HG03575 (cell line): ENCODE data around the gene NINJ1.

Experiments used
- ATAC-seq: cut with Tn5 transposase; IDR thresholded peaks from one replicate; pipeline ENCODE4 v1.9.1; 2021; ENCODE audit not compliant: unreplicated experiment, insufficient number of reproducible peaks, low FRiP score; ENCODE audit errors: extremely low read depth

NINJ1 gene

DNA sequence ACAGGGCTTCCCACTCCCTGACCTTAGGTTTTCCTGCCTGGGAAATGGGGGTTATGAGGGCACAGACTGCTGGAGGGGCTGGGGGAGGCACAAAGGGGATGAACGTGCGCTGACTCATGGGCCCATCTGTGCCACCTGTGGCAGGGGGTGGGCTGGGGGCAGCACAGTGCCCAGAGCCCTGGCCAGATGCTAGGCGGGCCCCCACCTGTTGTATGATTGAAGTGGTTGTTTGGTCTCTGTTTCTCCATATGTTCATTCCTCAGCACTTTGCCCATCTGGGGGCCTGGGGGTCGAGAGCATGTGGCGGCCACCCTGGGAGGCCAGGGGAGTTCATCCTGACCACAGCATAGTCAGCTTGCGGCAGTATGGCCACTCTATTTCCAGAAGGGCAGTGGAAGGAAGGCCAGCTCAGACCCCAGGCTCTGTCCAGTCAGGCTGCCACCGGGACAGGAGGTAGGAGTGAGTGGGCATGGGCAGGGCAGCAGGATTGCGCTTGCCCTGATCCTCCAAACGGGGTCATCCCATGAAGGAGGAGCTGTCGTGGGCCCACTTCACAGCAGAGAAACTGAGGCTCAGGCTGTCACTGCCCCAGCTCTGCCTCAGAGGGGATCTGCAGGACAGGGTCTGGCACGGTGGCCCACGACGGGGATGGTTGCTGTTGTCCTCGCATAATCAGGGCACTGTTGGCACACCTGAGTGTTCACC lies 841 bp upstream of the NINJ1 start:
- no peak for ATAC-seq

DNA sequence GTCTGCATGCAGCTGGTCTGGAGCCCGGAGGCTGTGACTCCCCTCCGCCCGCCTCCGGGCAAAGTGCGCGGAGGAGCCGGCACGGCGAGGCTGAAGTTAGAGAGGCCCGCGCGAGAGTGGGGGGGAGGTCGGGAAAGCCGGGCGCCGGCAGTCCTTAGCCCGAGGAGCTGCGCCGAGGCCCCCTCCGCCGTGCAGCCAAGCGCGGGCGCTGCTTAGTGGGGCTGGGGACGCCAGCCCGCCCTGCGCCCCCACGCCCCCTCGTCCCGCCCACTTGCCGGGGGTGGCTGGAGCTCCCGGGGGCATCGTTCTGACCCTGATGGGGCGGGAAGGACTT lies 403 bp downstream of the NINJ1 start:
- ATAC-seq: no peak

DNA sequence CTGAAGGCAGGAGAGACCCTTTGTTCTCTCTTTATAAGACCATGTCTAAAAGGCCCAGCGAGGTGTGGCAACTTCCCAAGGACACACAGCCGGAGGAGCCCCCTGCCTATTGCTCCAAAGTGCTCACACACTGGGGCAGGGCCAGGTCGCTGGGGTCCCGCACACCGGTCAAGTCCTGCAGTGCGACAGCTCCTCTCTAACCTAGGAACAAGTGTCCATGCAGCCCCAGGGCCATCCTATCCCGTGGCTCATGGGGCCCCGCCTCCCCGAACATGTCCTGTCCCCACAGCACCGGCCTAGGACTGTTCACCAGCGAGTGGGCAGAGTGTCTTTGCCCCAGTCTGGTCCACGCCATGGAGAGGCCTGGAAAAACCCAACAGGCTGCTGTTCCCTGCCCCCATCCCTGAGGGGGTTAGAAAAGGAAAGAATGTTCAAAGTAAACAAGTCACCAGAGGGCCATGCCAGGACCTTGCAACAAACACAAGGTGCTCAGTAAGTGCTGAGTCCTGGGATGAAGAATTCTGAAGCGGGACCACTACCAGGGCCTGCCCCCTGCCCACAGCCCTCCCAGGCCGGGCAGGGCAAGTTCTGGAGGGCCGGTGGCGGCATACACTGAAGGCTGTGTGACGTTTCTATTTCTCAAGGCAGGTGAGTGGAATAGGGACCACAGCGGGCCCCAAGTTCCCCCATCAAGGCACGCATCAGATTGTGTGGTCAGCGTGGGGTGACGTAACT lies 938 bp downstream of the NINJ1 start:
- ATAC-seq: no peak

DNA sequence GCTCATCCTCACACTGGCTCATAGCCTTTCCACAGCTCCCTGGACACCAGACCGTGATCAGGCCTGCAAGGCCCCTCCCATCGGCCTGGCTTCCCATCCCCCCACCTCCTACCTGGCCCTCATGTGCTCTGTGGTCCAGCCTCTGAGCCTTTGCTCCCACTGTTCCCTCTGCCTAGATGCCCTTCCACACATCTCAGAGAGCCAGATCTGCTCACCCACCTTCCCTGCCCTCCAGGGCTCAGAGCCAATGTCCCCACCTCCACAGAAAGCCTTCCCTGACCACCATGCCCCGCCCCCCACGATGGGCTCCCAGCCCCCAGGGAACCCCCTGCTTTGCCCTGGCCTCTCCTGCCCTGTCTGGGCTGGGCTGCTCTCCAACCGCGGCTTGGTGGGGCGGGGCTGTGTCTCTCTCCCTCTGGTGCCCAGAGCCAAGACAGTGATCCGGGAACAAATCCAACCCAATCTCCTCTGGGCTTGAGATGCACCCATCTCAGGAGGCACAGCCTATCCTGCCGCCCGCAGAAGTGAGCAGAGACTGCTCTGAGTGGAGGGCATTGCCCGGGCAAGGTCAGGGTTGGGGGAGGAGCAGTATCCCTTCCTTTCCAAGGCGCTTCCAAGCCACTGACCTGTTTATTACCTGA lies 1.6 kb downstream of the NINJ1 start:
- no peak for ATAC-seq

DNA sequence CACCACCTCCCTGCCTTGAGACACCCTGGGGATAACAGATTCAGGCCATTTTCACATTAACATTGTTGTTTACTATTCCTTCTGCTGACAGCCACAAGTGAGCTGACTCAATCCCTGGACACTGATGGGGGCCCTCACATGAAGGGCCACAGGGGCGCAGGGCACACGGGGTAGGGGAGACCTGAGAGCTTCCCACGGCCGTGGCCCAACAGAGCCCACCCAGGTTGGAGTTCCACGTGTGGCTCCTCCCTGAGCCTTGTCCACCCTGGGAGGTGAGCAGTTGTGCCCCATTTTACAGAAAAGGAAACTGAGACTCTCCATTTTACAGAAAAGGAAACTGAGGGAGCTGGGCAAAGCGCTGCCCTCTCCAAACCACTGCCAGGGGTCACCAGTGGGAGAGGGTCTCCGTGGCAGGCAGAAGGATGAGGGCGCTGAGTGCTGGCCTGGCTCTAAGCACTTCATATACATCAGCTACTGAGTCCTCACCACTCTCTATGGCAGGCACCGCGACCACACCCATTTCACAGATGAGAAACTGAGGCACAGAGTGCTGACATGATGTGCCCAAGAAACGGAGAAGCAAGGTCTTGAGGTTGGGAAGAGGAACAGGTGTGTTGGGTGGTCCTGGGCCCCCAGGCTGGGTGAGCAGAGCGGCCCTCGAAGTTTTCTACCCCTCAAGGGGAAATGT lies 2.3 kb downstream of the NINJ1 start:
- no peak for ATAC-seq

DNA sequence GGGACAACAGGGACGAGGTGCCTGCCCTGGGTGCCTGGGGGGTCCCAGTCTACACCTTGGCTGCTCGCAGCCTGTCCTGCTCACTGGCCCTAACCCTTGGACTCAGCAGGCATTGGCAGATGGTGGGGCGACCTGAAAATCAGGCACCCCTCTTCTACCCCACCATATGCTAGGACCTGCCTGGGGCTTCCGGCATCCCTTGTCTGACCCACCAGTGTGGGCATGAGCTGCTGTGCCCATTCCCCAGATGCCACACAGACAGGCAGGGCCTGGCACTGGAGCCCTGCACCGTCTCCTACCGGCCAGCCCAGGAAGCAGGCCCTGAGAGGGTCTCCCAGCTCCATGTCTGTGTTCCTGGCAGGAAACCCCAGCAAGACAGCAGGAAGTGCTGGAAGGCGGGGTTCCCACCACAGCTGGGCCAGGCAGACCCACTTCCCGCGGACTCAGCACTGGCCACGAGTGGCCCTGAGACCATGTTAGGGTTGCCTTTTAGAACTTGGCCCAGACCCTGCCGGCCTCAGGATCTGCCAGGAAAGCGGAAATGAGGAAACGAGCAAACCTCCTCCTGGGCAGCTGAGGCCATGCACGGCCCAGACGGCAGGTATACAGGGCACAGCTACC lies 3.1 kb downstream of the NINJ1 start:
- ATAC-seq: no peak

DNA sequence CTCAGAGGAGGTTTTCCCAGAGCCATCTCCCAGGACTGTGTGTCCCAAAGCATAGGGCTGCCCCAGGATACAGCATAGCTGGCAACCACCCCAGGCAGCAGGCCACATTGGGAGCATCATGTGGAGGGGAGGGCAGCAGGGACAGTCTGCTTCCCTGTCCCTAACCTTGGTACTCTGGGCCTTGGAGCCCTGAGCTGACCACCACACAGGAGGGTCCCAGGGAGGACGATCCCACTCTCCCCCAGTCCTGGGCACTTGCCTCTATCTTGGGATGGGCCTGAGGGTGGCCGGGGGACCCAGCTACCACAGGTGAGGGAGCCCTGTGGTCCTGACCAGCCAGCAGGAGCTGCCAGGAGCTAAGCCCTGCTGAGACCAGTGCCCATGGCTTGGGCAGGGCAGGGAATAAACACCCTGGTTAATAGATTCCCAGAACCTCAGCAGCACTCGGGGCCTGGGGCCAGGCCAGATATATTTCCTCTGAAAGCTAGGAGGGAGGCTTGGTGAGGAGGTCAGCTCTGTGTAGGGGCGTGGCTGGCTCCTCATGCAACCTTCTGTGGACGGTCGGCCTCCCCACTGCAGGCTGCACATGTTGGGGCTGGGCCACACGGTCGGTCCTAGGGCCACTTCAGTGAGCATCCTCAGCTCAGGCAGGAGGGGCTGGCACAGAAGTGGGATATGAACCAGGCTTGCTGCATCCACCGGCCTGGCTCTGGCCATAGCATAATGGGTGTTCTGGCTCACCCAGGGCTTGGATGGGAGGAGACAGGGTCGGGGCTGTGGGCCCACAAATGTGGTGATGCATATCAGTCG lies 4.2 kb downstream of the NINJ1 start:
- ATAC-seq: no peak

DNA sequence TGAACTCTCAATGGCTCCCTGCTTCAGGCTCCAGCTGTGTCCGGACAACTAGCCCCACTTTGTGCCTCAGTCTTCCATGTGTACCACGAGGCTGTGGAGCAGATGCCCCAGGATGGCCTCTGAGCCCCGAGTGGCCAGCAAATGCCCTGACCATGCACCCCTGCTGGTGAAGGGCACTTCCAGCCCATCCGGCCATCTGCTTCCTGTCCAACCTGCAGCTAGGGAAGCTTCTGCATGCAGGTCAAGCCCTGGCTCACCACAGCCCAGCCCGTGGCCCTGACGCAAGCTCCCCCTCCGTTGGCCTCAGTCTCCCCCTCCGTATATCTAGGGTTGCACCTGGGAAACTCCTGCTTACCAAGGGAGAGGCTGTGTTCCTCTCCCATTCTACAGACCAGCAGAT lies 4.8 kb downstream of the NINJ1 start:
- ATAC-seq: no peak

DNA sequence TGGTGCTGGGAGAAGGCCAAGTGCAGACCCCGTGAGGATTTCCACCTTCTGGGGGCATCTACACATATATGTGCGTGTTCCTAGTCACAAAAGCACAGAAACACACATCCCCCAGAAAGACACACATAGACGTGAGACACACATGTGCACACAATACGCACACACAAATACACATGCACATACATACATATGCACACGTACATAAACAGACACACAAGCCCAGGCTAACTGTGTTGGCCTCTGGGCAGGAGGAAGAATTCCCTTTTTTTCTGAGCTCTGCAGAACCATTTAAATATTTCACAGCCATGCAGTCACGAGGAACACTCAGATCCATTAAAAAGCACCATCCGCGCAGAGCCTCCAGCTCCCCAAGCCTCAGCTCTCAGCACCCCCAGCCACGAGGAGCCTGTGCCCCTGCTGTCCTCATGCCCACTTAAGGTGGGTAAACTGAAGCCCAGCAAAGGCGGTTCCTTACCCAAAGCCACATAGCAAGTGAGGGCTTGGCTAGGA lies 5.3 kb downstream of the NINJ1 start:
- no peak for ATAC-seq

DNA sequence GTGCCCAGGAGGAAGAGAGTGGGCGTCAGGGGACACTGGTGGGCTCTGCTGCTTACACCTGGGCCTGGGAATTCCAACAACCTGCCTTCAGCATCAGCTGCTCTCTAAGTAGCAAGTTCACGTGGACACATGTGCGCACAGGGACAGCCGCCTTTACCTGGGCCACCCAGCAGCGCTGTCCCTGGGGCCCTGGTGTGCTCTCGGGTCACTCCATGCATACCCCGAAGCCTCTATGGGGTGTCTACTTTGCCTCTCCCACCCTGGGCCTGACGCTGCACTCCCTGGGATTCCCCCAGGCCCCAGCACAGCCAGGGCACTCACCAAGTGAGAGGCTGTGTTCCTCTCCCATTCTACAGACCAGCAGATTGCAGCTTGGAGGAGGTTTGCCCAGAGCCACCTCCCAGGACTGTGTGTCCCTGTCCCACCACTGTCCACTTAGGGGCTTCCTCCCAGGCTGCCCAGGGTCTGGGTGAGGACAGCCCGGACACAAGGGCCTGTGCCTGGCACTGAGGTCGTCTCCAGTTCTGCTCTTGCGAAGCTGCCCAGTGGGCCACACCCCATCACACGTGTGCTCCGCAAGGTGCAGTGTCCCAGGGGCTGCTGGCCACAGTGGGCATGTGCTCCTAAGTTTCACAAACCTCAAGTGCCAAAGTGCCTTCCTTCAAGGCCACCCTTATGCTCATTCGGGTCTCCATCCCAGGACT lies 5.9 kb downstream of the NINJ1 start:
- ATAC-seq: no peak

DNA sequence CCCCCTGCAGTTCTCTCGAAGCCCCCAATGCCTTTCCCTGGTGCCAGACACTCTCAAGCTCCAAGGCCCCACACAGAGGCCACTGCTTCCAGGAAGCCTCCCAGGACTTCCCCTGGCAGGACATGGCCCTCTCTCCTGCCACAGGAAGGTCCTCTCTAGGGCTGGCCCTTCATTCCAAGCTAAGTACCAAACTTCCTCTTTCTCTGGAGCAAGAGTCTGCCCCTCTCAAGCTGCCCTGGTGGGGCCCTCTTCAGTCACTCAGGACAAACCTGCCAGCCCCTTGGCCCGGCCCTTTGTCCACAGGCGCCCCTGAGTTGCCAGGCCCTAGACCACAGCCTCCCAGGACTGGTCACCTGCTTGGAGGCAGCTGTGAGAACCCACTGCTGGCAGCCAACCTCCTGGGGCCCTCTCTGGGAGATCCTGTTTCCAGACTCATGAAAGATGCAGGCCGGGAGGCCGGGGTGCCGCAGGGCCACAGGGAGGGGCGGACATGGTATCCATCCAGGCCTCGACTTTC lies 6.6 kb downstream of the NINJ1 start:
- no peak for ATAC-seq

DNA sequence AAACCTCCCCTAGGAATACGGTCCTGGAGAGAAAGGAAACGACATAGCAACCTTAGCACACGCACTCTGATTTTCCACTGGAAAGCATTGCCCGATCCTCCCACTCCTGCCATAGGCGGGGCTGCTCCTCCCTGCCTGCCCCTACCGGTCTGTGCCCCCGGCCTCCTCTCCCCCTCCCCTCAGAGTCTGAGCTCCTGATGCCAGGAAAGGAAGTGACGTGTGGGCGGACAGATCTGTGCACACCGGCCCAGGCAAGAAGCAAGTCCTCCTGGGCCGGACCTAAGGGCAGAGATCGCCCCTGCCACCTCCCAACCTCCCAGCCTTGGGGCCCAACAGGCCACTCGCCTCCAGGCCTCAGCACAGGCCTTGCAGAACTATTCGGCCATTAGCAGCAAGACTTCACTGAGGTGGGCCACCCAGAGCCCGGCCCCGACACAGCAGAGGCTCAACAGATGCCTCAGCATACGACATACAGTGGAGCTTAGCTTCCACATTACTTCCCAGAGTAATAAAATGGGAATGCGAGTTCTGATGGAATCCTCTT lies 7.2 kb downstream of the NINJ1 start:
- ATAC-seq: no peak

DNA sequence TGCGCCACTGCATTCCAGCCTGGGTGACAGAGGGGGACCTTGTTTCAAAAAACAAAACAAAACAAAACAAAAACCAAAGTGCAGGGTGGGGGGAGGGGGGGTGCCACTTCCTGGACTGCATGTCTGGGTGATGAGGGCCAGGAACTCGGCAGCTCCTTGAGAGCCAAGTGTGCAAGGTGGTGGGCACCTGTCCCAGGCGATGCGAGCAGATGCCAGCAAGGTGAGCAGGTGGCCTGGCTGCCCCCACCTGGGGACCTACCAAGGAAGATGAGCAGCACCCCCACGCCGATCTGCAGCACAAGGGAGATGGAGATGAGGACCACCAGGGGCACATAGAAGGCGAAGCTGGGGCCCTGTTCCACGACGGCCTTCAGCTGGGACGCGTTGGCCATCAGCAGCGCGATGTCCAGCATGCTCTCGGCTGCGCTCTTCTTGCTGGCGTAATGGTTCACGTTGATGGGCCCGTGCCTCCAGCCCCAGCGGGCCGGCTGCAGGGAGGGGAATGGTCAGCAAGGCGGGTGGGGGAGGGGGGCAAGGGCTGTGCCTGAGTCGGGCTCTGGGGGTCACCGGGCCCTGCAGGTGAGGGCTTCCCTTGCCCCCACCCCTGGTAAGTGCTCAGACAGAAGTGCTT lies 7.8 kb downstream of the NINJ1 start:
- ATAC-seq: no peak

DNA sequence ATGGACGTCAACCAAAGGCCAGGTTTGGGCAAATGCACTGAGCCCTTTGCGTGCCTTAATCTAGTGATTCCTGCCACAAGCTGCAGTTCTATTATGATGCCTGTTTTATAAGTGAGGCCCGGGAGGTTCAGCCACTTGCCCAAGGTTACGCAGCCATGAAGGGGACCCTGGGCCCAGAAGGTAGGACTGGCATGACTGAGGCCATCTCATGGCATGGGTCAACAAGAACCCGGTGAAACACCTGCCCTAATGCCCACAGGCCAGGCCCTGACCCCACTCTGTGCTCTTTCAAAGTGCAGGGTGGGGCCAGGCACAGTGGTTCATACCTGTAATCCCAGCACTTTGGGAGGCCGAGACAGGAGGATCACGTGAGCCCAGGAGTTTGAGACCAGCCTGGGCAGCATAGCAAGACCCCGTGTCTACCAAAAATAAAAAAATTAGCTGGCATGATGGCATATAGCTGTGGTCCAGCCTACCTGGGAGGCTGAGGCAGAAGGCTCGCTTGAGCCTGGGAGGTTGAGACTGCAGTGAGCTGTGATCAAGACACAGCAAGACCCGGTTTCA lies 8.6 kb downstream of the NINJ1 start:
- ATAC-seq: no peak

DNA sequence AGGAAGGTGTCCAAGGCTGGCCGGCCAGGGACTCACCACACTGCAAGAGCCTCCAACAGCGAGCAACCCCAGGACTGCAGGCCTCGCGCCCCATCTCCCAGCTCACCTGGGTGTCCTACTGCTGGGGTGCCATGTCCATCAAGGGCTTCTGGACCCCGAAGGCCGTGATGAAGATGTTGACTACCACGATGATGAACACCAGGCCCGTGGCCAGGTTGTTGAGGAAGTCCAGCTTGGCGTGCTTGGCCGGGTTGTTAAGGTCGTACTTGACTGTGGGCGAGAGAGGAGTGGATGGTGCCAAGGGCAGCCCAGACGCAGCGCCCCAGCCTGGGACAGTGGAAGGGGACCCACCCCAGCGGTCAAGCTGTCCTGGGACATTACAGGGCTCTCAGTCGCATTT lies 9.3 kb downstream of the NINJ1 start:
- ATAC-seq: no peak

DNA sequence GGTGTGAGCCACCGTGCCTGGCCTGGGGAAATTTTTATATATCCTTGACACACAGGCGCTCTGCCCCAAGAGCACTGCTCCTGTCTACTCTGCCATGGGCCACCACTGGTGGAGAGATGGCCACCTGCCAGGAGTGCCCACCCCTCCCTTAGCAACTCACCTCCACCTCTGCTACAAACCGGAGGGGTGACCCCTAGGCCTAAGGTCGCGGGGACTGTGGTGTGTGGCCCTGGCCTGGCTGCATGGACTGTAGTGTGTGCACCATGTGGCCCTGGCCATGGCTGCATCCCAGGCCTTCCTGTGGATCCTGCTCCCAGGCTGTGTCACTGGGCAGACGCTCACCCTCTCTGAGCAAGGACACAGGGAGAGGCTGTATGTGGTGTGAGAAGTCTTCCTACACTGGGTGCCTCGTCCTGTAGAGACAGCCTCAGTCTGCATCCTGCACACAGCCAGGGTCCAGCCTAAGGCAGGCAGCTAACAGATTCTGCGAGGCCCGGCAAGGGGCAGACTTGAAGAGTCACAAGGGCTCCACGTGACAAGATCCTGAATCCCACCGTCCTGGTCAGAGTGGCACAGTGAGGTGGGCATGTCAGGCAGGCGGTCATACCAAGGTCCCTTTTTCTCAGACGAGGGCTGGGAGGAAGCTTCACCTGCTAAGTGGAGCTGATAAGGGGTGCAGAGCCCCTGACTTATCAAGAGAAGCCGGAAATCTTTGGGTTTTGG lies 10.3 kb downstream of the NINJ1 start:
- no peak for ATAC-seq
